Mesendoderm (in vitro differentiated cells): ENCODE measurements around the gene CDKL5.

Experiments
- DNase-seq: peaks from one replicate; pipeline ENCODE4 v3.0.0; 2013
- H2AK5ac ChIP-seq: 2 replicates; pipeline ENCODE4 v1.6.1; 2013; ENCODE audit warnings: low read length, inconsistent platforms
- H2BK120ac ChIP-seq: 2 replicates; pipeline ENCODE4 v1.6.1; 2013; ENCODE audit warnings: low read depth, mild to moderate bottlenecking, low read length, moderate library complexity, mixed read lengths
- H2BK15ac ChIP-seq: replicated peaks from 2 replicates; pipeline ENCODE4 v1.6.1; 2013; ENCODE audit warnings: low read depth, mild to moderate bottlenecking, moderate library complexity
- H2BK5ac ChIP-seq: 2 replicates; pipeline ENCODE4 v1.6.1; 2013; ENCODE audit warnings: low read length, inconsistent platforms
- H3K18ac ChIP-seq: 2 replicates; pipeline ENCODE4 v1.6.1; 2013; ENCODE audit warnings: mild to moderate bottlenecking, low read length, mixed read lengths
- H3K23ac ChIP-seq: one replicate; pipeline ENCODE4 v1.6.1; 2013; ENCODE audit warnings: low read length
- H3K27ac ChIP-seq: 2 replicates; pipeline ENCODE4 v1.5.1; 2013; ENCODE audit warnings: low read depth, mild to moderate bottlenecking, inconsistent platforms, low read length, moderate library complexity
- H3K27me3 ChIP-seq: 2 replicates; pipeline ENCODE4 v1.6.1; 2013; ENCODE audit warnings: low read length, control low read depth, mild to moderate bottlenecking, inconsistent platforms; ENCODE audit not compliant: insufficient read depth, poor library complexity
- H3K36me3 ChIP-seq: 2 replicates; pipeline ENCODE4 v1.6.1; 2013; ENCODE audit warnings: low read length, inconsistent platforms; ENCODE audit not compliant: control insufficient read depth, insufficient read depth
- H3K4ac ChIP-seq: one replicate; pipeline ENCODE4 v1.6.1; 2013; ENCODE audit warnings: low read depth, mild to moderate bottlenecking, low read length, moderate library complexity
- H3K4me1 ChIP-seq: 2 replicates; pipeline ENCODE4 v1.6.1; 2013; ENCODE audit warnings: low read depth, low read length, inconsistent platforms; ENCODE audit not compliant: control insufficient read depth
- H3K4me2 ChIP-seq: 2 replicates; pipeline ENCODE4 v1.6.1; 2013; ENCODE audit warnings: low read length
- H3K4me3 ChIP-seq: 2 replicates; pipeline ENCODE4 v1.5.1; 2013; ENCODE audit warnings: mild to moderate bottlenecking, low read length
- H3K56ac ChIP-seq: one replicate; pipeline ENCODE4 v1.6.1; 2013; ENCODE audit warnings: low read length
- H3K79me1 ChIP-seq: 2 replicates; pipeline ENCODE4 v1.6.1; 2013; ENCODE audit warnings: low read length, inconsistent platforms
- H3K79me2 ChIP-seq: 2 replicates; pipeline ENCODE4 v1.6.1; 2013; ENCODE audit warnings: mild to moderate bottlenecking, low read length; ENCODE audit not compliant: control insufficient read depth, insufficient read depth
- H3K9ac ChIP-seq: 2 replicates; pipeline ENCODE4 v1.6.1; 2013; ENCODE audit warnings: low read length, inconsistent platforms
- H4K5ac ChIP-seq: one replicate; pipeline ENCODE4 v1.6.1; 2013; ENCODE audit warnings: low read length
- H4K8ac ChIP-seq: one replicate; pipeline ENCODE4 v1.6.1; 2013; ENCODE audit warnings: low read depth, mild to moderate bottlenecking, control low read depth, low read length, moderate library complexity
- WGBS: extraction: QIAGEN DNeasy Blood & Tissue Kit; methylation state at CpG from one replicate; pipeline ENCODE4 v1.1.7; 2013; ENCODE audit warnings: low lambda C conversion rate, missing lambda C conversion rate; ENCODE audit not compliant: insufficient coverage; ENCODE audit errors: extremely low coverage; 5-methylcytosine and 5-hydroxymethylcytosine counted together

CDKL5 gene

DNA sequence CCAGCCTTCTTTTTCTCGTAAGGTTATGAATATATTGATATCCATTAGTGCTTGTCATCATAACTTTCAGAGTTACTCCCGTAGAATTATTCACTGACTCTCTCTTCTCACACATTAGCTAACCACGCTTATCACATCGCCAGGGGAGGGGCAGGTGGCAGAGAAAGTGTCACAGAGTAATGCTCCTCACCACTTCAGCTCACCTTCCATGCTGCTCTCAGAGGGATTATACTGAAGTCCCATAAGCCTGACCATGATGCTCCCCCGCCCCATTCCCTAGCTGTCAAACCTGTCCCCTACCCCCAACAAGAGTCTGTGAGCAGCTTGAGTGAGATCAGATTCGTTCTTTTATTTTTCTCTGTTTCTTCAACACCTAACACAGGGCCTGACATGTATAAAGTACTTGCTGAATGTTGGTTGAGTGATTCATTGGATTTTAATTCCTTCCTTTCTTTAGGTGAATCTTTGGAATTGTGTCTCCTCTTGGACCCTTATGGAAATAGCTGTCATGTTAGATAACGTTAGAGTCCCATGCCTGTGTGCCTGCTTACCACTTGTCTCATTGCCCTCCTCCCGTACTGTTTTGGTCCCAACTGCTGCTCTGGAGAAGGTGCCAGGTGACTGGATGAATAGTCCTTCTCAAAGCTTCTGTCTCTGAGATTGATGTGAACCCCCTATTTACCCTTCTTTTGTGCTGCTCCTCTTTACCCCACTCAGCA lies 191.4 kb downstream of the CDKL5 start:
- no peak overlapping the region for H3K18ac ChIP-seq
- H3K4me2 ChIP-seq, result no peak overlapping the region
- H3K27me3 ChIP-seq, result no peaks in the 10 kb centered on the region
- H2BK120ac ChIP-seq, result no peak overlapping the region
- no peak overlapping the region for H4K5ac ChIP-seq
- H3K4me3 ChIP-seq, result no peak overlapping the region
- no peak overlapping the region for H3K4ac ChIP-seq
- H3K79me2 ChIP-seq, result no peaks in the 10 kb centered on the region
- H3K27ac ChIP-seq, result no peak overlapping the region
- no peak overlapping the region for H3K23ac ChIP-seq
- H3K79me1 ChIP-seq, result no peaks in the 10 kb centered on the region
- H2BK5ac ChIP-seq, result no peak overlapping the region
- no peak for DNase-seq
- no peak overlapping the region for H2AK5ac ChIP-seq
- H4K8ac ChIP-seq, result no peak overlapping the region
- H3K9ac ChIP-seq, result no peak overlapping the region
- H3K56ac ChIP-seq, result no peak overlapping the region
- WGBS, result no CpG with 5 or more reads among the region's 8 CpGs
- H3K4me1 ChIP-seq, result no peaks in the 10 kb centered on the region
- H2BK15ac ChIP-seq, result no peak overlapping the region
- no peaks in the 10 kb centered on the region for H3K36me3 ChIP-seq

DNA sequence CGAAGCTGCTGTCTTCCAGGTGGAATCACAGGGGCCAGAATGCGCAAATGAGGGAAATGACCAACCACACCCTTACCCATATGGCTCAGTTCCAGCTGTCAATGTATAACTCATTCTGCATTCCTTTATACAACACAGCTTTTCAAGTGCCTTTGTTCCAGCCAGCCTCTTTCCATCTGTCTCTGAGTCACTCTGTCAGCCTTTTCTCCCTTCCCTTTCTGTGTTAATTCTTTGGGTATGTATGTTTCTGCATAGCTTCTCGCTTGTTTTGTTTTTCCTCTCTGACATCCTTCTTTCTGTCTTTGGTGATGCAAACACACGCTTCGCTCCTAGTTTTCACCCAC lies 192.0 kb downstream of the CDKL5 start:
- DNase-seq, result peak; percentile 13
- no peaks in the 10 kb centered on the region for H3K36me3 ChIP-seq
- H2BK120ac ChIP-seq, result no peak overlapping the region
- no peaks in the 10 kb centered on the region for H3K79me1 ChIP-seq
- no peaks in the 10 kb centered on the region for H3K4me1 ChIP-seq
- H2BK15ac ChIP-seq, result no peak overlapping the region
- no peak overlapping the region for H3K56ac ChIP-seq
- H4K5ac ChIP-seq, result no peak overlapping the region
- H3K18ac ChIP-seq, result no peak overlapping the region
- H3K9ac ChIP-seq, result no peak overlapping the region
- H3K23ac ChIP-seq, result no peak overlapping the region
- H3K4ac ChIP-seq, result no peak overlapping the region
- H3K4me2 ChIP-seq, result no peak overlapping the region
- H3K4me3 ChIP-seq, result no peak overlapping the region
- H2BK5ac ChIP-seq, result no peak overlapping the region
- H4K8ac ChIP-seq, result no peak overlapping the region
- H3K27ac ChIP-seq, result no peak overlapping the region
- no CpG with 5 or more reads among the region's 5 CpGs for WGBS
- H2AK5ac ChIP-seq, result no peak overlapping the region
- H3K27me3 ChIP-seq, result no peaks in the 10 kb centered on the region
- no peaks in the 10 kb centered on the region for H3K79me2 ChIP-seq

DNA sequence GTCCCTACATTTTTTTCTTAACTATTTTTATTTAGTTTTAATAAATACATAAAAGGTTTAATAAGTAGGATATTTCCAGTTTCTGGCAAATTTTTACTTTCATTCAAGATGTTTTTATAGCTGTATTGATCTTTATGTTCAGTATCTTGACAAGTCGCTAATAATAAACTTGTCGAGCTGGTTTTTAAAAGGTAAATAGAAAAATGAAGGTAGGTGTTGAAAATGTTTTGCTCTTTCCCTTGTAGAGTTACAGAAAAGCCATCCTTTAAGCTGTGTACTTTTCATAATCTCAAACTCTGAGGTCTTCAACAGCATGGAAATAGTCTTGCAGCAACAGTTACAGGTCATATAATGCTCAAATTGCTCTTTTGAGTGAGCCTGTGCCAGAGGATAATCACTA lies 193.9 kb downstream of the CDKL5 start:
- no peak overlapping the region for H3K9ac ChIP-seq
- no peaks in the 10 kb centered on the region for H3K36me3 ChIP-seq
- H2BK120ac ChIP-seq, result no peak overlapping the region
- H3K27ac ChIP-seq, result no peak overlapping the region
- H3K18ac ChIP-seq, result no peak overlapping the region
- H3K23ac ChIP-seq, result no peak overlapping the region
- no peaks in the 10 kb centered on the region for H3K27me3 ChIP-seq
- H2BK5ac ChIP-seq, result no peak overlapping the region
- no peaks in the 10 kb centered on the region for H3K79me2 ChIP-seq
- no peak overlapping the region for H4K5ac ChIP-seq
- H3K79me1 ChIP-seq, result no peaks in the 10 kb centered on the region
- H2BK15ac ChIP-seq, result no peak overlapping the region
- no peak overlapping the region for H3K4me2 ChIP-seq
- no CpG with 5 or more reads among the region's 2 CpGs for WGBS
- no peak overlapping the region for H3K4ac ChIP-seq
- H3K4me3 ChIP-seq, result no peak overlapping the region
- no peak overlapping the region for H2AK5ac ChIP-seq
- no peak overlapping the region for H4K8ac ChIP-seq
- H3K4me1 ChIP-seq, result no peaks in the 10 kb centered on the region
- H3K56ac ChIP-seq, result no peak overlapping the region
- DNase-seq, result no peak

DNA sequence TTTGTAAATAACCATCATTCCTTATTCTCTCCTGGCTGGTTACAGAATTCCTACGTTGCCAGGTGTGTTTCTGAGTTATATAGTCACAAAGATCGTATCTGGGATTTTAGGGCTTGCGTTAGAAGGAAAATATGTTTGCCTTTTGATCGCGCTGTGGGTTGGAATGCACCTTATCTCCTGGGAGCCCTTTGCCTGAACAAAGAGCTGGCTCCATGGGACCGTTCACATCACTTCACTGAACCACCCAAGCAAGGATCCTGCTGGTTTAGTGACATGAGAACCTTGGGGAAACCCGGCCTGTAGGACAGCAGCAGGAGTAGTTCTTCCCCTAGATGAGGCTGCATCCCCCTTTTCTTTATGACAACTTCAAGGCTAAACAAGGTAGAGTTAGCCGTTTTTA lies 194.9 kb downstream of the CDKL5 start:
- peak; percentile 43 for DNase-seq
- Histone ChIP-seq H3K79me1 (no peaks in the 10 kb centered on the region), H4K5ac (no peak overlapping the region), H3K4ac (no peak overlapping the region), H3K18ac (no peak overlapping the region), H3K27me3 (no peaks in the 10 kb centered on the region), H2BK120ac (no peak overlapping the region), H3K4me3 (no peak overlapping the region), H4K8ac (no peak overlapping the region), H3K79me2 (no peaks in the 10 kb centered on the region), H3K23ac (no peak overlapping the region), H2BK15ac (no peak overlapping the region), H3K4me2 (no peak overlapping the region), H3K27ac (no peak overlapping the region), H2BK5ac (no peak overlapping the region), H3K9ac (no peak overlapping the region), H2AK5ac (no peak overlapping the region), H3K36me3 (no peaks in the 10 kb centered on the region), H3K4me1 (no peaks in the 10 kb centered on the region), H3K56ac (no peak overlapping the region)
- no CpG with 5 or more reads among the region's 8 CpGs for WGBS

DNA sequence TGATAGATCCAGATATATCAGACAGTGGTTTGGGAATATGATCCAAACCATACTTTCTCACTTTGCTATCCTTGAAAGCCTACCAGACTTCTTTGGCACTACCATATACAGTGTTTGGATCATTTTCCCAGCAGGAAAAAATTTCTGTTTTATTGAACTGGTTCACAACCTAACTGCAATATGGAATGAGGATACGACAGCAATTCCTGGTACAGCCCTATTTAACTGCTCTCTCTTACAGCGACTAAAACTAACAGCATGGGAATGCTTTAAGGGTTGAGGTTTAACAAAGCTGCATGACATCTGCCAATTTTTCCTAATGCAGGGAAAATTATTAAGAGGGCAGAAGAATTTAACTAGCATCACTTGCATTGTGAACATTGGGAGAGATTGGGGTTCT lies 199.2 kb downstream of the CDKL5 start:
- no CpG with 5 or more reads among the region's 2 CpGs for WGBS
- Histone ChIP-seq H2AK5ac (no peak overlapping the region), H3K9ac (no peak overlapping the region), H3K4ac (no peak overlapping the region), H2BK5ac (no peak overlapping the region), H3K79me1 (no peaks in the 10 kb centered on the region), H3K18ac (no peak overlapping the region), H3K56ac (no peak overlapping the region), H3K79me2 (no peaks in the 10 kb centered on the region), H3K27me3 (no peaks in the 10 kb centered on the region), H3K4me3 (no peak overlapping the region), H3K4me2 (no peak overlapping the region), H3K4me1 (no peaks in the 10 kb centered on the region), H4K8ac (no peak overlapping the region), H4K5ac (no peak overlapping the region), H2BK15ac (no peak overlapping the region), H3K36me3 (no peaks in the 10 kb centered on the region), H2BK120ac (no peak overlapping the region), H3K27ac (no peak overlapping the region), H3K23ac (no peak overlapping the region)
- DNase-seq, result no peak

DNA sequence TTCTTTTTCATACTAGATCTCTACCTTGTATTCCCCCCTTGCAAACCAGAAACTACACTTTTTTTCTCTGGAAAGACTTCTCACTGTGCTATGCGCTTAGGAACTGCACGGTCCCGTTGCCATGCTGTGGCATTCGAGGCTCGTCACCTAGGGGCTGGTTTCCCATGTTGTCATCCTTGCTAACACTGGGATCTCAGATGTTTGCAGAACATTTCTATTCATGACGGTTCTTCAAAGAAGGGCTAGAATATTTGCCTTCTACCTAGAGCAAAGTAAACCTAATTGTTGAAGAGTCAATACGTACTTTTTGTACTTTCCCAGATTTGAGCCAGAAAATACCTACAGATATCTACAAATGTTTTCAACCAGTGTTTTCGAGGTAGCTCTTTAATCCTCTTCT lies 205.5 kb downstream of the CDKL5 start:
- Histone ChIP-seq H3K4me2 (no peak overlapping the region), H3K4me3 (no peak overlapping the region), H3K23ac (no peak overlapping the region), H3K36me3 (no peaks in the 10 kb centered on the region), H3K18ac (no peak overlapping the region), H2AK5ac (no peak overlapping the region), H3K79me1 (no peaks in the 10 kb centered on the region), H3K27ac (no peak overlapping the region), H3K27me3 (no peaks in the 10 kb centered on the region), H2BK5ac (no peak overlapping the region), H3K79me2 (no peaks in the 10 kb centered on the region), H3K9ac (no peak overlapping the region), H3K4ac (no peak overlapping the region), H2BK15ac (no peak overlapping the region), H2BK120ac (no peak overlapping the region), H3K56ac (no peak overlapping the region), H4K8ac (no peak overlapping the region), H4K5ac (no peak overlapping the region), H3K4me1 (no peaks in the 10 kb centered on the region)
- no CpG with 5 or more reads among the region's 8 CpGs for WGBS
- no peak for DNase-seq
